Heart left ventricle (tissue), 13 donors: ENCODE measurements around the gene CFAP99.

Source experiments
- POLR2A ChIP-seq, 2 donors: fragments of 450-650 bp; IDR thresholded peaks; one replicate each; pipeline ENCODE4 v1.6.1; 2017; ENCODE audit warnings: antibody characterized with exemption in 2 of 2, mild to moderate bottlenecking in 2 of 2, moderate library complexity in 2 of 2
- TF ChIP-seq, protein P1 (sequence below), 12 donors: fragments of 200-600 bp; sonication (generic) in 4 of 12; IDR thresholded peaks; one replicate each; pipeline versions ENCODE4 v1.5.0 to v1.8.0; 2018 to 2022; ENCODE audit warnings: antibody characterized with exemption in 12 of 12, mild to moderate bottlenecking in 5 of 12
- donor health status: ischemic (EF 13 %, LVEDD 7.1; RV severe dilation, severe dysfunction).
- donor health status: DM: no; HTN: yes; CAD: no.
- donor health status: DM: no; HTN: no; CAD: no.
- donor health status: ischemic (EF 25% LVEDD 6.9; RV normal size, moderate dysfunction).
- donor health status: ischemic (EF 25% LVEDD 5.7; RV mildly dilated, moderate dysfunction).
- donor health status: ischemic (EF 35%, LVEDD 5.7; RV mildly dilated, moderate dysfunction).
- donor health status: nonischemic (EF 11% LVEDD 7.7; RV severe dilation, severe dysfunction).
- donor health status: DM: yes; HTN: yes; CAD: no.
- donor health status: PGD.
- donor health status: ischemic (EF 29% LVEDD 5.4; RV normal size, mild dysfunction).
- donor health status: nonischemic (EF 23%, LVEDD 6.1; RV moderate dilation, normal function).

DNA sequence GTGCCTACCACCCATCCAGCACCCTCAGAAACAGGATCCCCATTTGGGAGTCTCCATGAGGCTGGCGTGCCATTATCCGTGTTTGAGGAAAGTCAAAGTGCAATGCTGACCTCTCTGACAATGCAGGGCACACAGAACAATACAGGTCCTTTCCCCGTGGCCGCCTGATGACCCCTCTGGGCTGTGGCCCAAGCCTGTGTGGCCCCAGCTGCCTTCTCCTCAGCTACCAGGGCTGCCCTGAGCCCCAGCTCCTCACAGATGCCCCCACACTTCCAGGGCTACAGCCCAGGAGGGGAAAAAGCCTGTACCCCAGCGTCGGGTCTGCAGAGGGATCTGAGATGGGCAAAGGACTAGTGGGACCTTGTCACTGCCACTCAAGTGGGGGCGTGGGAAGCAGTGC, 15.8 kb upstream of the CFAP99 start:
- TF ChIP-seq, protein P1, sequence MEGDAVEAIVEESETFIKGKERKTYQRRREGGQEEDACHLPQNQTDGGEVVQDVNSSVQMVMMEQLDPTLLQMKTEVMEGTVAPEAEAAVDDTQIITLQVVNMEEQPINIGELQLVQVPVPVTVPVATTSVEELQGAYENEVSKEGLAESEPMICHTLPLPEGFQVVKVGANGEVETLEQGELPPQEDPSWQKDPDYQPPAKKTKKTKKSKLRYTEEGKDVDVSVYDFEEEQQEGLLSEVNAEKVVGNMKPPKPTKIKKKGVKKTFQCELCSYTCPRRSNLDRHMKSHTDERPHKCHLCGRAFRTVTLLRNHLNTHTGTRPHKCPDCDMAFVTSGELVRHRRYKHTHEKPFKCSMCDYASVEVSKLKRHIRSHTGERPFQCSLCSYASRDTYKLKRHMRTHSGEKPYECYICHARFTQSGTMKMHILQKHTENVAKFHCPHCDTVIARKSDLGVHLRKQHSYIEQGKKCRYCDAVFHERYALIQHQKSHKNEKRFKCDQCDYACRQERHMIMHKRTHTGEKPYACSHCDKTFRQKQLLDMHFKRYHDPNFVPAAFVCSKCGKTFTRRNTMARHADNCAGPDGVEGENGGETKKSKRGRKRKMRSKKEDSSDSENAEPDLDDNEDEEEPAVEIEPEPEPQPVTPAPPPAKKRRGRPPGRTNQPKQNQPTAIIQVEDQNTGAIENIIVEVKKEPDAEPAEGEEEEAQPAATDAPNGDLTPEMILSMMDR (IDR thresholded peaks at IDR 0.05) = no peak
- no peak for TF ChIP-seq POLR2A (IDR thresholded peaks at IDR 0.05)
